HepG2 (cell line): ENCODE results near the gene PRR15L. TPM values are rescaled to one million over a fixed set of nuclear protein-coding genes. Genes with fewer than 3 reads are reported as not detected.

ENCODE experiments used
- BCLAF1 ChIP-seq: fragments of 450-650 bp; IDR thresholded peaks from 2 replicates; pipeline ENCODE4 v1.6.1; 2017; ENCODE audit warnings: mild to moderate bottlenecking
- CEBPB ChIP-seq: IDR thresholded peaks from 2 replicates; pipeline ENCODE4 v1.6.1; 2011; ENCODE audit warnings: low read depth, low read length, improper control_type of control experiment, borderline replicate concordance
- MAF1 ChIP-seq: sonication (generic); formaldehyde crosslinking; IDR thresholded peaks from 2 replicates; pipeline ENCODE4 v1.5.0; 2020; ENCODE audit warnings: missing genetic modification reagents, borderline replicate concordance
- MBNL3 ChIP-seq: fragments of 250-450 bp; sonication (Bioruptor Pico); conservative IDR thresholded peaks from 2 replicates; pipeline ENCODE4 v1.8.0; 2022; ENCODE audit warnings: mild to moderate bottlenecking, inconsistent platforms
- NFAT5 ChIP-seq: sonication (generic); formaldehyde crosslinking; IDR thresholded peaks from 2 replicates; pipeline ENCODE4 v1.4.0; 2020; ENCODE audit warnings: missing genetic modification reagents
- NFE2L1 ChIP-seq: sonication (generic); formaldehyde crosslinking; IDR thresholded peaks from 2 replicates; pipeline ENCODE4 v1.4.0; 2020; ENCODE audit warnings: missing genetic modification reagents, mild to moderate bottlenecking, borderline replicate concordance
- RBFOX2 ChIP-seq: fragments of 200-400 bp; formaldehyde crosslinking; IDR thresholded peaks from 2 replicates; pipeline ENCODE4 v1.6.1; 2017; ENCODE audit warnings: low read depth, mild to moderate bottlenecking, low read length
- TFE3 ChIP-seq: IDR thresholded peaks from 2 replicates; pipeline ENCODE4 v1.6.1; 2016
- THYN1 ChIP-seq: sonication (generic); formaldehyde crosslinking; IDR thresholded peaks from 2 replicates; pipeline ENCODE4 v1.8.1; 2023; ENCODE audit warnings: low read depth, mild to moderate bottlenecking, moderate library complexity, missing genetic modification reagents, borderline replicate concordance
- XBP1 ChIP-seq: sonication (generic); formaldehyde crosslinking; IDR thresholded peaks from 2 replicates; pipeline ENCODE4 v1.5.0; 2020; ENCODE audit warnings: missing genetic modification reagents
- ZHX2 ChIP-seq, 2 experiments: sonication (generic) in 1 of 2; formaldehyde crosslinking in 1 of 2; IDR thresholded peaks; 2 replicates each; pipeline versions ENCODE4 v1.6.1 to v1.9.0; 2014 to 2022; ENCODE audit warnings: antibody characterized with exemption in 1 of 2, borderline replicate concordance in 1 of 2, inconsistent platforms in 1 of 2, low read depth in 1 of 2, missing genetic modification reagents in 1 of 2
- ZNF205 ChIP-seq: IDR thresholded peaks from 2 replicates; pipeline ENCODE4 v1.6.1; 2018; ENCODE audit warnings: missing biosample characterization, missing genetic modification reagents
- ZNF7 ChIP-seq: IDR thresholded peaks from 2 replicates; pipeline ENCODE4 v1.6.1; 2016; ENCODE audit warnings: missing biosample characterization, missing genetic modification reagents
- polyA plus RNA-seq, 8 experiments: library from polyadenylated mRNA; depleted of rRNA in 3 of 8; stranded (reverse) in 7 of 8; unstranded in 1 of 8; fragments of >200 nt; fragmentation: Illumina TruSeq in 4 of 8; extraction: Trizol in 4 of 8; gene quantifications; 2 replicates each; pipeline versions ENCODE4 v1.2.1 to v1.2.3, GENCODE V29; 2011 to 2016; ENCODE audit warnings: low read depth in 4 of 8, missing spikeins in 1 of 8, mixed read lengths in 1 of 8; ENCODE audit not compliant: insufficient read depth in 1 of 8
- total RNA-seq, 5 experiments: library from RNA; depleted of rRNA; stranded (reverse); fragments of >200 nt; fragmentation: Illumina TruSeq; extraction: Trizol; gene quantifications; 2 replicates each; pipeline ENCODE4 v1.2.3, GENCODE V29; 2016; ENCODE audit warnings: low read depth in 1 of 5

The PRR15L gene
- total and polyA plus RNA-seq, 2 of the 13 experiments (the other 11 are each of a cell fraction or from before 2014, with no cell fraction given) = 0.44 to 2.0 TPM

GRCh38 chr17:47949197-47949759 is 8.4 kb downstream of the PRR15L start (continued):
- TF ChIP-seq RBFOX2 = 0 out of 2 replicates have a peak, but pooled peaks have one; percentile 12
- TF ChIP-seq NFAT5 (CRISPR knock-in tag) = no peak
- no peak for TF ChIP-seq ZHX2 (IDR thresholded peaks at IDR 0.05; ENCODE audit: low read depth)
- no peak for TF ChIP-seq ZHX2 (CRISPR knock-in tag; IDR thresholded peaks at IDR 0.05; ENCODE audit: borderline replicate concordance)
- peak; percentile 10; the same call in 1 of the 2 replicates for TF ChIP-seq ZNF205
- TF ChIP-seq BCLAF1 = no peak
- TF ChIP-seq MAF1 = no peak
- no peak for TF ChIP-seq MBNL3 (CRISPR knock-in tag)
- no peak for TF ChIP-seq NFE2L1
- TF ChIP-seq TFE3 (CRISPR knock-in tag) = no peak; the same call in 1 of the 2 replicates
- TF ChIP-seq XBP1 (CRISPR knock-in tag) = no peak
- TF ChIP-seq THYN1 = no peak
- peak; percentile 29; the same call in 1 of the 2 replicates for TF ChIP-seq CEBPB
- TF ChIP-seq ZNF7 (CRISPR knock-in tag) = no peak
